ENCODE measurements around the gene PAGR1. TPM values are rescaled to one million over a fixed set of nuclear protein-coding genes. Genes with fewer than 3 reads are reported as not detected.

Gene PAGR1
- total and polyA plus RNA-seq, 2 of the 13 experiments (the other 11 are each of a cell fraction or from before 2014, with no cell fraction given) = 9.8 to 66.4 TPM

Small RNA genes lying within 50 kb of the gene (small RNA-seq; reads per million reads assigned to genes)
- 0 reads per million in 3 experiments for gene AC009133.6 (ENCODE audit: insufficient read depth in 2 of 3, insufficient read length in 3 of 3, low read depth in 2 of 3, low replicate concordance in 1 of 3)
- gene AC120114.4 (ENCODE audit: insufficient read depth in 2 of 3, insufficient read length in 3 of 3, low read depth in 2 of 3, low replicate concordance in 1 of 3) = 0 reads per million in 3 experiments

Other genes starting within 250 kb of the PAGR1 start
- 0.22 and 0.38 TPM in 2 replicates for gene SPN, start 152.9 kb upstream of the PAGR1 start, total RNA-seq (2016; rRNA removed; fragmentation: Illumina TruSeq; extraction: Trizol)
- 1.6 and 3.8 TPM in 2 replicates for gene SPN, start 152.9 kb upstream of the PAGR1 start, polyA plus RNA-seq (2011; rRNA removed)
- gene QPRT, start 137.0 kb upstream of the PAGR1 start, total RNA-seq (2016; rRNA removed; fragmentation: Illumina TruSeq; extraction: Trizol) = 218 and 244 TPM in 2 replicates
- gene QPRT, start 137.0 kb upstream of the PAGR1 start, polyA plus RNA-seq (2011; rRNA removed) = 130 and 137 TPM in 2 replicates
- not detected in 2 replicates for gene C16orf54, start 70.2 kb upstream of the PAGR1 start, total RNA-seq (2016; rRNA removed; fragmentation: Illumina TruSeq; extraction: Trizol)
- gene C16orf54, start 70.2 kb upstream of the PAGR1 start, polyA plus RNA-seq (2011; rRNA removed) = not detected in 2 replicates
- 0.07 and 0.15 TPM in 2 replicates for gene ZG16, start 37.9 kb upstream of the PAGR1 start, total RNA-seq (2016; rRNA removed; fragmentation: Illumina TruSeq; extraction: Trizol)
- gene ZG16, start 37.9 kb upstream of the PAGR1 start, polyA plus RNA-seq (2011; rRNA removed) = 0.01 and 0.04 TPM in 2 replicates
- gene KIF22, start 25.4 kb upstream of the PAGR1 start, total RNA-seq (2016; rRNA removed; fragmentation: Illumina TruSeq; extraction: Trizol) = 103 and 118 TPM in 2 replicates
- gene KIF22, start 25.4 kb upstream of the PAGR1 start, polyA plus RNA-seq (2011; rRNA removed) = 68.4 and 95.8 TPM in 2 replicates
- 229 and 277 TPM in 2 replicates for gene MAZ, start 9.6 kb upstream of the PAGR1 start, total RNA-seq (2016; rRNA removed; fragmentation: Illumina TruSeq; extraction: Trizol)
- 203 and 255 TPM in 2 replicates for gene MAZ, start 9.6 kb upstream of the PAGR1 start, polyA plus RNA-seq (2011; rRNA removed)
- 0.11 and 0.51 TPM in 2 replicates for gene PRRT2, start 4.0 kb upstream of the PAGR1 start, total RNA-seq (2016; rRNA removed; fragmentation: Illumina TruSeq; extraction: Trizol)
- gene PRRT2, start 4.0 kb upstream of the PAGR1 start, polyA plus RNA-seq (2011; rRNA removed) = 1.1 and 1.8 TPM in 2 replicates
- 22.0 and 22.9 TPM in 2 replicates for gene MVP, start 4.3 kb downstream of the PAGR1 start, total RNA-seq (2016; rRNA removed; fragmentation: Illumina TruSeq; extraction: Trizol)
- gene MVP, start 4.3 kb downstream of the PAGR1 start, polyA plus RNA-seq (2011; rRNA removed) = 43.5 and 65.5 TPM in 2 replicates
- gene CDIPT, start 47.1 kb downstream of the PAGR1 start, total RNA-seq (2016; rRNA removed; fragmentation: Illumina TruSeq; extraction: Trizol) = 39.2 and 54.9 TPM in 2 replicates
- gene CDIPT, start 47.1 kb downstream of the PAGR1 start, polyA plus RNA-seq (2011; rRNA removed) = 97.5 and 109 TPM in 2 replicates
- 6.6 and 14.9 TPM in 2 replicates for gene SEZ6L2, start 83.4 kb downstream of the PAGR1 start, total RNA-seq (2016; rRNA removed; fragmentation: Illumina TruSeq; extraction: Trizol)
- 16.9 and 30.7 TPM in 2 replicates for gene SEZ6L2, start 83.4 kb downstream of the PAGR1 start, polyA plus RNA-seq (2011; rRNA removed)
- 15.6 and 19.7 TPM in 2 replicates for gene ASPHD1, start 84.3 kb downstream of the PAGR1 start, total RNA-seq (2016; rRNA removed; fragmentation: Illumina TruSeq; extraction: Trizol)
- gene ASPHD1, start 84.3 kb downstream of the PAGR1 start, polyA plus RNA-seq (2011; rRNA removed) = 13.1 and 15.6 TPM in 2 replicates
- 3.9 and 6.3 TPM in 2 replicates for gene KCTD13, start 110.1 kb downstream of the PAGR1 start, total RNA-seq (2016; rRNA removed; fragmentation: Illumina TruSeq; extraction: Trizol)
- gene KCTD13, start 110.1 kb downstream of the PAGR1 start, polyA plus RNA-seq (2011; rRNA removed) = 14.7 and 15.2 TPM in 2 replicates
- gene TMEM219, start 145.9 kb downstream of the PAGR1 start, total RNA-seq (2016; rRNA removed; fragmentation: Illumina TruSeq; extraction: Trizol) = 64.5 and 105 TPM in 2 replicates
- gene TMEM219, start 145.9 kb downstream of the PAGR1 start, polyA plus RNA-seq (2011; rRNA removed) = 115 and 151 TPM in 2 replicates
- 27.6 and 43.2 TPM in 2 replicates for gene TAOK2, start 157.7 kb downstream of the PAGR1 start, total RNA-seq (2016; rRNA removed; fragmentation: Illumina TruSeq; extraction: Trizol)
- 17.4 and 24.8 TPM in 2 replicates for gene TAOK2, start 157.7 kb downstream of the PAGR1 start, polyA plus RNA-seq (2011; rRNA removed)
- 17.2 and 17.3 TPM in 2 replicates for gene HIRIP3, start 179.5 kb downstream of the PAGR1 start, total RNA-seq (2016; rRNA removed; fragmentation: Illumina TruSeq; extraction: Trizol)
- gene HIRIP3, start 179.5 kb downstream of the PAGR1 start, polyA plus RNA-seq (2011; rRNA removed) = 12.6 and 16.3 TPM in 2 replicates
- gene INO80E, start 180.1 kb downstream of the PAGR1 start, total RNA-seq (2016; rRNA removed; fragmentation: Illumina TruSeq; extraction: Trizol) = 39.5 and 45.6 TPM in 2 replicates
- 25.8 and 28.4 TPM in 2 replicates for gene INO80E, start 180.1 kb downstream of the PAGR1 start, polyA plus RNA-seq (2011; rRNA removed)
- gene DOC2A, start 194.9 kb downstream of the PAGR1 start, total RNA-seq (2016; rRNA removed; fragmentation: Illumina TruSeq; extraction: Trizol) = 0.15 and 0.21 TPM in 2 replicates
- gene DOC2A, start 194.9 kb downstream of the PAGR1 start, polyA plus RNA-seq (2011; rRNA removed) = 0.55 and 1.4 TPM in 2 replicates
- not detected in 2 replicates for gene C16orf92, start 207.0 kb downstream of the PAGR1 start, total RNA-seq (2016; rRNA removed; fragmentation: Illumina TruSeq; extraction: Trizol)
- gene C16orf92, start 207.0 kb downstream of the PAGR1 start, polyA plus RNA-seq (2011; rRNA removed) = not detected in 2 replicates
- gene TLCD3B, start 215.1 kb downstream of the PAGR1 start, total RNA-seq (2016; rRNA removed; fragmentation: Illumina TruSeq; extraction: Trizol) = not detected in 2 replicates
- gene TLCD3B, start 215.1 kb downstream of the PAGR1 start, polyA plus RNA-seq (2011; rRNA removed) = 0.24 TPM in 1 of 2 replicates, not detected in the other
- gene ALDOA, start 249.6 kb downstream of the PAGR1 start, total RNA-seq (2016; rRNA removed; fragmentation: Illumina TruSeq; extraction: Trizol) = 925 and 999 TPM in 2 replicates
- gene ALDOA, start 249.6 kb downstream of the PAGR1 start, polyA plus RNA-seq (2011; rRNA removed) = 1,884 and 1,912 TPM in 2 replicates

Data from HepG2 (cell line).